ENCODE data around the gene HTATIP2. TPM values are rescaled to one million over a fixed set of nuclear protein-coding genes. Genes with fewer than 3 reads are reported as not detected.
A peak's percentile ranks its signal among the peaks of the same experiment; 100 is the strongest.

HTATIP2 gene
- total and polyA plus RNA-seq, 9 donors: 9.8 to 51.8 (median 15.8) TPM

GRCh38 chr11:20367313-20367948 is 3.9 kb downstream of the HTATIP2 start:
- TF ChIP-seq CTCF (IDR thresholded peaks at IDR 0.05) (no peak), EP300 (IDR thresholded peaks at IDR 0.05) (no peak), POLR2A (IDR thresholded peaks at IDR 0.05) (no peak)
- Histone ChIP-seq H3K27ac (peak overlapping the region in 1 of 2 donors; percentile 38), H3K4me1 (ENCODE audit: insufficient read depth) (peaks cover 4% of the 10 kb centered on the region), H3K36me3 (no peaks in the 10 kb centered on the region), H3K4me3 (no peak overlapping the region), H3K9me3 (no peaks in the 10 kb centered on the region), H3K27me3 (no peaks in the 10 kb centered on the region)
- intact Hi-C loops (cut with DNase I): no loop called here
- 42 to 56% (median 45%) methylated on average over 9 of the region's 9 CpGs for WGBS, 3 donors
- peak; percentile 45 to 65 (median 47) for DNase-seq

- intact Hi-C loops (cut with DNase I): no loop called here
- no peak overlapping the region for H3K4me3 ChIP-seq
- no peak overlapping the region for H3K27ac ChIP-seq
- DNase-seq: no peak
- TF ChIP-seq CTCF (IDR thresholded peaks at IDR 0.05) (no peak), POLR2A (IDR thresholded peaks at IDR 0.05) (no peak), EP300 (IDR thresholded peaks at IDR 0.05) (no peak)
- H3K9me3 ChIP-seq: no peaks in the 10 kb centered on the region
- H3K4me1 ChIP-seq (ENCODE audit: insufficient read depth): peaks cover 4% of the 10 kb centered on the region
- no peaks in the 10 kb centered on the region for H3K27me3 ChIP-seq
- no peaks in the 10 kb centered on the region for H3K36me3 ChIP-seq
Measured at GRCh38 chr11:20368438-20368837, 4.9 kb downstream of the HTATIP2 start.

- no peaks in the 10 kb centered on the region for H3K4me1 ChIP-seq (ENCODE audit: insufficient read depth)
Measured at GRCh38 chr11:20369826-20370225, 6.3 kb downstream of the HTATIP2 start.

GRCh38 chr11:20372081-20372626 is 8.6 kb downstream of the HTATIP2 start:
- TF ChIP-seq EP300 (IDR thresholded peaks at IDR 0.05) (no peak), CTCF (IDR thresholded peaks at IDR 0.05) (no peak), POLR2A (IDR thresholded peaks at IDR 0.05) (no peak)

More at GRCh38 chr11:20369826-20370225, 6.3 kb downstream of the HTATIP2 start:
- no peak overlapping the region for H3K4me3 ChIP-seq
- intact Hi-C loops (cut with DNase I): no loop called here
- H3K27me3 ChIP-seq: no peaks in the 10 kb centered on the region
- H3K27ac ChIP-seq: no peak overlapping the region
- H3K36me3 ChIP-seq: no peaks in the 10 kb centered on the region
- DNase-seq: no peak
- H3K9me3 ChIP-seq: no peaks in the 10 kb centered on the region
- TF ChIP-seq CTCF (IDR thresholded peaks at IDR 0.05) (no peak), EP300 (IDR thresholded peaks at IDR 0.05) (no peak), POLR2A (IDR thresholded peaks at IDR 0.05) (no peak)

More at GRCh38 chr11:20372081-20372626, 8.6 kb downstream of the HTATIP2 start:
- no peak overlapping the region for H3K27ac ChIP-seq
- no peaks in the 10 kb centered on the region for H3K4me1 ChIP-seq (ENCODE audit: insufficient read depth)
- H3K36me3 ChIP-seq: no peaks in the 10 kb centered on the region
- intact Hi-C loops (cut with DNase I): no loop called here
- DNase-seq: no peak
- WGBS, 3 donors: 47 to 57% (median 50%) methylated on average over 5 of the region's 5 CpGs
- H3K4me3 ChIP-seq: no peak overlapping the region
- no peaks in the 10 kb centered on the region for H3K9me3 ChIP-seq
- no peaks in the 10 kb centered on the region for H3K27me3 ChIP-seq

Data from ovary (tissue), 9 donors.